ENCODE results near the gene CNTNAP5. TPM values are rescaled to one million over a fixed set of nuclear protein-coding genes. Genes with fewer than 3 reads are reported as not detected.

The CNTNAP5 gene
- total RNA-seq, 1 donor from 2014 or later, result not detected

DNA sequence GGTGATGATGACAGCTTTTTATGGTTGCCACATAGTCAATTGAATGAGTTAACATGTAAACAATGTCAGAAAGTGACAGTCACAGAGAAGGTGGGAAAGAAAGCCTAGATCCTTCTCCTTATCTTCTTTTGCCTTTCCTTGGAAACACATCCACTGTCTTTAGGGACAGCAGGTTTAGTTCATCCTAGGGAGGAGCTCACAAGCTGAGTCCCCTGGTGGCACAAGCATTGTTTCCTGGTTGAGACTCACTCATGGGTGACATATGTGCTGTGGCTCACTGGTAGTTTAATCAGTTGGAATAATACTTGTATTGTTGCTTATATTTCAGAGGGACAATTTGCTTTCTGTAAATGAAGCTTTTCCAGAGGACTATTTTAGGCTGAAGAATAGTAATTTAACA lies 598.5 kb downstream of the CNTNAP5 start:
- H3K4me1 ChIP-seq, result no peaks in the 10 kb centered on the region
- no peak for DNase-seq
- no peak overlapping the region for H3K4me3 ChIP-seq
- intact Hi-C loops (cut with micrococcal nuclease), result no loop called here
- no peaks in the 10 kb centered on the region for H3K36me3 ChIP-seq
- TF ChIP-seq, protein P1, sequence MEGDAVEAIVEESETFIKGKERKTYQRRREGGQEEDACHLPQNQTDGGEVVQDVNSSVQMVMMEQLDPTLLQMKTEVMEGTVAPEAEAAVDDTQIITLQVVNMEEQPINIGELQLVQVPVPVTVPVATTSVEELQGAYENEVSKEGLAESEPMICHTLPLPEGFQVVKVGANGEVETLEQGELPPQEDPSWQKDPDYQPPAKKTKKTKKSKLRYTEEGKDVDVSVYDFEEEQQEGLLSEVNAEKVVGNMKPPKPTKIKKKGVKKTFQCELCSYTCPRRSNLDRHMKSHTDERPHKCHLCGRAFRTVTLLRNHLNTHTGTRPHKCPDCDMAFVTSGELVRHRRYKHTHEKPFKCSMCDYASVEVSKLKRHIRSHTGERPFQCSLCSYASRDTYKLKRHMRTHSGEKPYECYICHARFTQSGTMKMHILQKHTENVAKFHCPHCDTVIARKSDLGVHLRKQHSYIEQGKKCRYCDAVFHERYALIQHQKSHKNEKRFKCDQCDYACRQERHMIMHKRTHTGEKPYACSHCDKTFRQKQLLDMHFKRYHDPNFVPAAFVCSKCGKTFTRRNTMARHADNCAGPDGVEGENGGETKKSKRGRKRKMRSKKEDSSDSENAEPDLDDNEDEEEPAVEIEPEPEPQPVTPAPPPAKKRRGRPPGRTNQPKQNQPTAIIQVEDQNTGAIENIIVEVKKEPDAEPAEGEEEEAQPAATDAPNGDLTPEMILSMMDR (IDR thresholded peaks at IDR 0.05; ENCODE audit: borderline replicate concordance), result no peak
- H3K27me3 ChIP-seq (ENCODE audit: low read depth), result peaks cover 5% of the 10 kb centered on the region
- H3K9me3 ChIP-seq (replicated peaks), result no peaks in the 10 kb centered on the region
- no peak overlapping the region for H3K27ac ChIP-seq (replicated peaks)

DNA sequence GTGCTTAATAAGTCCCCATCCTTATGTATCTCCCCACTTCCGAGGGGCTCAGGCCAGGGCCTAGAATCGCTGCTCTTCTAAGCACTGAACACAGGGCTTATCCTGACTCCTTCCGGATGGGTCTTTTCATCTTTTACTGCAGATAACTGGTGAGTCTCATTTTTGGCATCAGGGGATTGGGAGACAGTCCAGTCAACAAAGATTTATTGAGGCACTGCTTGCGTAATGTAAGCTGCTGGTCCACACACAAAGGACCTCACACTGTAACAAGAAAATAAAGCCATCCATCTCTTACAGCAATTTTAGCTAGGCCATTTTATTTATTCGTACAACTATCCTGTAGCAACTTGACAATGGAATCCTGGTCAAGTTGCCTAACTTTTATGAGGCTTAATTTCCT lies 600.5 kb downstream of the CNTNAP5 start:
- no peak for DNase-seq
- TF ChIP-seq, protein P1 (IDR thresholded peaks at IDR 0.05; ENCODE audit: borderline replicate concordance), result no peak
- Histone ChIP-seq H3K4me1 (no peaks in the 10 kb centered on the region), H3K4me3 (no peak overlapping the region), H3K36me3 (no peaks in the 10 kb centered on the region), H3K27me3 (ENCODE audit: low read depth) (peaks cover 5% of the 10 kb centered on the region), H3K27ac (replicated peaks) (no peak overlapping the region), H3K9me3 (replicated peaks) (peaks cover 4% of the 10 kb centered on the region)
- intact Hi-C loops (cut with micrococcal nuclease), result no loop called here

DNA sequence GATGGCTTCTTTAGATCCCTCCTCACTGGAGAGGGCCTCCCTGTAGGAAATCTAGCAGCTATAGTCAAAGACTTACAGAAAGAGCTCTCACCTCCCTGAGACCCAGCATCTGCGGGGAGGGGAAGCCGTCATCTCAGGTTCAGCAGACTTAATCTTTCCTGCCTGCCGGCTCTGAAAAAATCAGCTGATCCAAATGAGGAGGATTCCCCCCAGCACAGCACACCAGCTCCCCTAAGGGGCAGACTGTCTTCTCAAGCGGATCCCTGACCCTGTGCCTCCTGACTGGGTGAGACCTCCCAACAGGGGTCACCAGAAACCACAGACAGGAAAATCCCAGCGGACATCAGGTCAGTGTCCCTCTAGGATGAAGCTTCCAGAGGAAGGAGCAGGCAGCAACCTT lies 601.9 kb downstream of the CNTNAP5 start:
- H3K36me3 ChIP-seq, result no peaks in the 10 kb centered on the region
- H3K4me3 ChIP-seq, result no peak overlapping the region
- peaks cover 5% of the 10 kb centered on the region for H3K27me3 ChIP-seq (ENCODE audit: low read depth)
- intact Hi-C loops (cut with micrococcal nuclease), result no loop called here
- TF ChIP-seq, protein P1 (IDR thresholded peaks at IDR 0.05; ENCODE audit: borderline replicate concordance), result no peak
- H3K27ac ChIP-seq (replicated peaks), result no peak overlapping the region
- H3K4me1 ChIP-seq, result no peaks in the 10 kb centered on the region
- peaks cover 11% of the 10 kb centered on the region for H3K9me3 ChIP-seq (replicated peaks)
- DNase-seq, result no peak

DNA sequence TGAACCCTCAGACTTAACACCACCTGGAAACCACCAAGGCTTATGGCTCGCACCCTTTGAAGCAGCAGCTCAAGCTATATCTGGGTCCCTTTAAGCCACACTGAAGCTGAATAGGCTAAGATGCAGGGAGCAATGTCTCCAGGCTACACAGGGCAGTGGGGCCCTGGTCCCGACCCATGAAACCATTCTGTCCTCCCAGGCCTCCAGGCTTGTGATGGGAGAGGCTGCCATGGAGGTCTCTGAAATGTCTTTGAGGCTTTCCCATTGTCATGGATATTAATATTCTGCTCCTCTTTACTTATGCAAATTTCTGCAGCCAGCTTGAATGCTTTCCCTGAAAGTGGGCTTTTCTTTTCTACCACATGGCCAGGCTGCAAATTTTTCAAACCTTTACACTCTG lies 608.7 kb downstream of the CNTNAP5 start:
- no peaks in the 10 kb centered on the region for H3K36me3 ChIP-seq
- intact Hi-C loops (cut with micrococcal nuclease), result loop anchor here (10.0 kb wide), 1 partner anchor 201 kb away; no protein-coding TSS in a partner anchor
- H3K4me3 ChIP-seq, result no peak overlapping the region
- H3K27ac ChIP-seq (replicated peaks), result no peak overlapping the region
- no peak for DNase-seq
- no peaks in the 10 kb centered on the region for H3K27me3 ChIP-seq (ENCODE audit: low read depth)
- TF ChIP-seq, protein P1 (IDR thresholded peaks at IDR 0.05; ENCODE audit: borderline replicate concordance), result no peak
- H3K4me1 ChIP-seq, result no peaks in the 10 kb centered on the region
- peaks cover 27% of the 10 kb centered on the region for H3K9me3 ChIP-seq (replicated peaks)

DNA sequence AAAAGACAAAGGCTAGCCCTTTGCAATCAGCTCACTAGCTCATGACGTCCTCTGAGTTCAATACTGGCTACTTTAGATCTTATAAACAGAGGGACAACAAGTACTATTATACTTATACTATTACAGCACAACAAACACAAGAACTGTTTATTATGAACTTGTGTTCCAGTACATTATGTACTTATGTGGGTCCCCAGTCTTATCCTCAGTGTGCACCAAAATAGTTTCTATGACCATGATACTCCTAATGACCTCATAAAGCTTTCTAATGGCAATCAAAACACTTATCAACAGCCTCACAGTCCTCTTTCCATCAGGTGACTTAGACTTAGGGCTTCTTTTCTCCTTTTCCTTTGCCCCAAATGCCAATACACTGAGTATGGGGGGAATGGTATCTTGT lies 614.4 kb downstream of the CNTNAP5 start:
- Histone ChIP-seq H3K27me3 (ENCODE audit: low read depth) (no peaks in the 10 kb centered on the region), H3K4me3 (no peak overlapping the region), H3K36me3 (no peaks in the 10 kb centered on the region), H3K4me1 (no peaks in the 10 kb centered on the region), H3K9me3 (replicated peaks) (peaks cover 3% of the 10 kb centered on the region), H3K27ac (replicated peaks) (no peak overlapping the region)
- TF ChIP-seq, protein P1 (IDR thresholded peaks at IDR 0.05; ENCODE audit: borderline replicate concordance), result no peak
- DNase-seq, result no peak
- intact Hi-C loops (cut with micrococcal nuclease), result loop anchor here (10.0 kb wide), 1 partner anchor 195 kb away; no protein-coding TSS in a partner anchor
